ENCODE results near the gene SUMO1.

GRCh38 chr2:202201220-202202160, 36.9 kb downstream of the SUMO1 start:
- TF ChIP-seq SMC3 (IDR thresholded peaks at IDR 0.05; ENCODE audit: low read depth, low read length) (no peak), CTCF (conservative IDR thresholded peaks at IDR 0.05; ENCODE audit: low read depth, low read length) (no peak), FOS (IDR thresholded peaks at IDR 0.05; ENCODE audit: low read depth, low read length) (no peak)

Data from IMR-90 (cell line).